WTC11 (cell line): ENCODE measurements around the gene KIF6.

Experiments used
- CREB1 ChIP-seq: sonication (generic); formaldehyde crosslinking; IDR thresholded peaks from 2 replicates; pipeline ENCODE4 v1.8.0; 2023; ENCODE audit warnings: mild to moderate bottlenecking, missing genetic modification reagents
- FOXJ3 ChIP-seq: sonication (generic); formaldehyde crosslinking; IDR thresholded peaks from 2 replicates; pipeline ENCODE4 v1.9.0; 2021; ENCODE audit warnings: missing genetic modification reagents, mild to moderate bottlenecking, borderline replicate concordance
- JUN ChIP-seq: sonication (generic); formaldehyde crosslinking; IDR thresholded peaks from 2 replicates; pipeline ENCODE4 v1.8.0; 2023; ENCODE audit warnings: mild to moderate bottlenecking, missing genetic modification reagents
- MAX ChIP-seq: sonication (generic); formaldehyde crosslinking; IDR thresholded peaks from 2 replicates; pipeline ENCODE4 v1.8.0; 2022; ENCODE audit warnings: mild to moderate bottlenecking, missing genetic modification reagents
- PREB ChIP-seq: sonication (generic); formaldehyde crosslinking; IDR thresholded peaks from 2 replicates; pipeline ENCODE4 v1.8.1; 2022; ENCODE audit warnings: mild to moderate bottlenecking, missing genetic modification reagents, moderate library complexity, borderline replicate concordance
- SMAD4 ChIP-seq: sonication (generic); formaldehyde crosslinking; IDR thresholded peaks from 2 replicates; pipeline ENCODE4 v1.8.0; 2022; ENCODE audit warnings: mild to moderate bottlenecking, missing genetic modification reagents
- ZNF281 ChIP-seq: sonication (generic); formaldehyde crosslinking; IDR thresholded peaks from 2 replicates; pipeline ENCODE4 v1.8.0; 2023; ENCODE audit warnings: mild to moderate bottlenecking, missing genetic modification reagents
- TF ChIP-seq, protein P1 (sequence below): fragments of 200-600 bp; IDR thresholded peaks from 2 replicates; pipeline ENCODE4 v1.8.0; 2022; ENCODE audit warnings: antibody characterized with exemption
- TF ChIP-seq, protein P2 (sequence below): sonication (generic); formaldehyde crosslinking; IDR thresholded peaks from 2 replicates; pipeline ENCODE4 v1.8.0; 2022; ENCODE audit warnings: mild to moderate bottlenecking, missing genetic modification reagents
- TF ChIP-seq, protein P3 (sequence below): sonication (generic); formaldehyde crosslinking; IDR thresholded peaks from 2 replicates; pipeline ENCODE4 v1.8.1; 2023; ENCODE audit warnings: mild to moderate bottlenecking, missing genetic modification reagents

DNA sequence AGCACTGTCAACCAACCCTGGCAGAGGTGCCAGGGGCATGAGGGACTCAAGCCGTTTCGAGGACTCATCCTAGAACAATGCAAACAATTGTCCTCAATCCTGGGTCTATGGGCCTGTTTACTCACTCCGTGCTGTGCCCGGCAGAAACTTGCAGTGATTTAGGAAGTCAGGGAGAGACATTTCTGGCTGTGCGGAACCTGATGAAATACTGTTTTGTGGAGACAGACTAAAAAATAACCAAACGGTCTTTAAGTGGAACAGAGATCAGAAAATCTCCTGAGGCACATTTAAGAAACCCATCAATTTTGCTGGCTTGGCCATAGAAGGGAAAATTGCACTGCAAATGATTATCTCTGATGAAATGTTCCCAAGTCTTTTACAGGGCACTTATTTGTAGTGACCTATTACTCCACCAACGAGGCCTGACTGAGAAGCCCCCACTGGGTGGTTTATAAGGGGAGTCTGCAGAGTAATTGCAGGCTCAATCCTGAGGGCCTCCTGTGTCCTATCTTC is 322.9 kb downstream of the KIF6 start:
- TF ChIP-seq, protein P1, sequence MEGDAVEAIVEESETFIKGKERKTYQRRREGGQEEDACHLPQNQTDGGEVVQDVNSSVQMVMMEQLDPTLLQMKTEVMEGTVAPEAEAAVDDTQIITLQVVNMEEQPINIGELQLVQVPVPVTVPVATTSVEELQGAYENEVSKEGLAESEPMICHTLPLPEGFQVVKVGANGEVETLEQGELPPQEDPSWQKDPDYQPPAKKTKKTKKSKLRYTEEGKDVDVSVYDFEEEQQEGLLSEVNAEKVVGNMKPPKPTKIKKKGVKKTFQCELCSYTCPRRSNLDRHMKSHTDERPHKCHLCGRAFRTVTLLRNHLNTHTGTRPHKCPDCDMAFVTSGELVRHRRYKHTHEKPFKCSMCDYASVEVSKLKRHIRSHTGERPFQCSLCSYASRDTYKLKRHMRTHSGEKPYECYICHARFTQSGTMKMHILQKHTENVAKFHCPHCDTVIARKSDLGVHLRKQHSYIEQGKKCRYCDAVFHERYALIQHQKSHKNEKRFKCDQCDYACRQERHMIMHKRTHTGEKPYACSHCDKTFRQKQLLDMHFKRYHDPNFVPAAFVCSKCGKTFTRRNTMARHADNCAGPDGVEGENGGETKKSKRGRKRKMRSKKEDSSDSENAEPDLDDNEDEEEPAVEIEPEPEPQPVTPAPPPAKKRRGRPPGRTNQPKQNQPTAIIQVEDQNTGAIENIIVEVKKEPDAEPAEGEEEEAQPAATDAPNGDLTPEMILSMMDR: no peak
- TF ChIP-seq JUN: no peak
- TF ChIP-seq, protein P2, sequence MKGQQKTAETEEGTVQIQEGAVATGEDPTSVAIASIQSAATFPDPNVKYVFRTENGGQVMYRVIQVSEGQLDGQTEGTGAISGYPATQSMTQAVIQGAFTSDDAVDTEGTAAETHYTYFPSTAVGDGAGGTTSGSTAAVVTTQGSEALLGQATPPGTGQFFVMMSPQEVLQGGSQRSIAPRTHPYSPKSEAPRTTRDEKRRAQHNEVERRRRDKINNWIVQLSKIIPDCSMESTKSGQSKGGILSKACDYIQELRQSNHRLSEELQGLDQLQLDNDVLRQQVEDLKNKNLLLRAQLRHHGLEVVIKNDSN (CRISPR knock-in tag): no peak
- no peak for TF ChIP-seq SMAD4 (CRISPR knock-in tag)
- TF ChIP-seq CREB1 (CRISPR knock-in tag): no peak
- no peak for TF ChIP-seq PREB (CRISPR knock-in tag)
- TF ChIP-seq MAX (CRISPR knock-in tag): no peak
- TF ChIP-seq, protein P3, sequence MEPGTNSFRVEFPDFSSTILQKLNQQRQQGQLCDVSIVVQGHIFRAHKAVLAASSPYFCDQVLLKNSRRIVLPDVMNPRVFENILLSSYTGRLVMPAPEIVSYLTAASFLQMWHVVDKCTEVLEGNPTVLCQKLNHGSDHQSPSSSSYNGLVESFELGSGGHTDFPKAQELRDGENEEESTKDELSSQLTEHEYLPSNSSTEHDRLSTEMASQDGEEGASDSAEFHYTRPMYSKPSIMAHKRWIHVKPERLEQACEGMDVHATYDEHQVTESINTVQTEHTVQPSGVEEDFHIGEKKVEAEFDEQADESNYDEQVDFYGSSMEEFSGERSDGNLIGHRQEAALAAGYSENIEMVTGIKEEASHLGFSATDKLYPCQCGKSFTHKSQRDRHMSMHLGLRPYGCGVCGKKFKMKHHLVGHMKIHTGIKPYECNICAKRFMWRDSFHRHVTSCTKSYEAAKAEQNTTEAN (CRISPR knock-in tag): no peak
- no peak for TF ChIP-seq ZNF281
- no peak for TF ChIP-seq FOXJ3 (CRISPR knock-in tag)
